Smooth muscle cell (in vitro differentiated cells): ENCODE results near the gene UTP18. TPM values are rescaled to one million over a fixed set of nuclear protein-coding genes. Genes with fewer than 3 reads are reported as not detected.

Source experiments
- DNase-seq: peaks from one replicate; lab custom pipeline; 2025; ENCODE audit not compliant: unreplicated experiment; lab: John Stamatoyannopoulos, UW
- H2AFZ ChIP-seq: fragments of 200-600 bp; sonication (generic); 2 replicates; pipeline ENCODE4 v1.6.0; 2016; ENCODE audit warnings: antibody characterized with exemption, low read depth, mild to moderate bottlenecking
- H3F3A ChIP-seq: fragments of 200-600 bp; sonication (generic); 2 replicates; pipeline ENCODE4 v1.6.0; 2017; ENCODE audit warnings: antibody characterized with exemption, low read depth
- H3K27ac ChIP-seq: fragments of 200-600 bp; sonication (generic); 2 replicates; pipeline ENCODE4 v1.5.1; 2016; ENCODE audit warnings: low read depth, mild to moderate bottlenecking
- H3K27me3 ChIP-seq: fragments of 200-600 bp; sonication (generic); 2 replicates; pipeline ENCODE4 v1.6.1; 2016; ENCODE audit warnings: low read depth, mild to moderate bottlenecking
- H3K36me3 ChIP-seq: fragments of 200-600 bp; sonication (generic); 2 replicates; pipeline ENCODE4 v1.5.1; 2016; ENCODE audit warnings: low read depth
- H3K4me1 ChIP-seq: fragments of 200-600 bp; sonication (generic); 2 replicates; pipeline ENCODE4 v1.5.1; 2016; ENCODE audit warnings: low read depth
- H3K4me2 ChIP-seq: fragments of 200-600 bp; sonication (generic); 2 replicates; pipeline ENCODE4 v1.6.0; 2016; ENCODE audit warnings: mild to moderate bottlenecking
- H3K4me3 ChIP-seq: fragments of 200-600 bp; sonication (generic); 2 replicates; pipeline ENCODE4 v1.5.1; 2016; ENCODE audit warnings: mild to moderate bottlenecking
- H3K79me2 ChIP-seq: fragments of 200-600 bp; sonication (generic); 2 replicates; pipeline ENCODE4 v1.6.0; 2016; ENCODE audit warnings: low read depth, mild to moderate bottlenecking
- H3K9ac ChIP-seq: fragments of 200-600 bp; sonication (generic); 2 replicates; pipeline ENCODE4 v1.6.0; 2016; ENCODE audit warnings: low read depth
- H3K9me3 ChIP-seq: fragments of 200-600 bp; sonication (generic); replicated peaks from 2 replicates; pipeline ENCODE4 v1.5.1; 2016; ENCODE audit warnings: low read depth
- H4K20me1 ChIP-seq: fragments of 200-600 bp; sonication (generic); 2 replicates; pipeline ENCODE4 v1.6.0; 2016; ENCODE audit warnings: low read depth
- CTCF ChIP-seq: fragments of 200-600 bp; sonication (generic); IDR thresholded peaks from 2 replicates; pipeline ENCODE4 v1.5.1; 2017; ENCODE audit warnings: borderline replicate concordance, mild to moderate bottlenecking, antibody characterized with exemption; ENCODE audit not compliant: insufficient read depth, poor library complexity, severe bottlenecking
- WGBS: methylation state at CpG from one replicate; pipeline ENCODE4 v1.1.7; 2016; ENCODE audit warnings: low lambda C conversion rate; 5-methylcytosine and 5-hydroxymethylcytosine counted together
- polyA plus RNA-seq: library from polyadenylated mRNA; unstranded; fragments of >200 nt; fragmentation: Nextera tagmentation; extraction: Ambion mirVana; gene quantifications from 2 replicates; pipeline ENCODE4 v1.2.1, GENCODE V29; 2016
- total RNA-seq: library from RNA; depleted of rRNA; stranded (reverse); fragments of >200 nt; gene quantifications from 2 replicates; pipeline ENCODE4 v1.2.3, GENCODE V29; 2014

UTP18 gene
- total and polyA plus RNA-seq, 2 experiments from 2014 or later: 31.7 to 42.1 TPM

GRCh38 chr17:51240275-51240674, 20.1 kb upstream of the UTP18 start:
- WGBS: 90% methylated on average over 2 of the region's 2 CpGs

GRCh38 chr17:51244041-51244440, 16.3 kb upstream of the UTP18 start:
- no peak overlapping the region for H3K4me2 ChIP-seq
- 96% methylated on average over 4 of the region's 4 CpGs for whole genome bisulfite sequencing
- peaks cover 21% of the 10 kb centered on the region for H3K79me2 ChIP-seq
- no peaks in the 10 kb centered on the region for H3K4me1 ChIP-seq
- H3K27me3 ChIP-seq: no peaks in the 10 kb centered on the region
- TF ChIP-seq CTCF: no peak
- peaks cover 9% of the 10 kb centered on the region for H4K20me1 ChIP-seq
- H3F3A ChIP-seq: no peaks in the 10 kb centered on the region
- H3K9ac ChIP-seq: no peak overlapping the region
- H2AFZ ChIP-seq: no peak overlapping the region
- no peak overlapping the region for H3K4me3 ChIP-seq
- no peak overlapping the region for H3K27ac ChIP-seq
- H3K36me3 ChIP-seq: no peaks in the 10 kb centered on the region
- DNase-seq: no peak
- no peaks in the 10 kb centered on the region for H3K9me3 ChIP-seq

More at GRCh38 chr17:51240275-51240674, 20.1 kb upstream of the UTP18 start:
- Histone ChIP-seq H3K36me3 (no peaks in the 10 kb centered on the region), H3K4me2 (no peak overlapping the region), H3K79me2 (peaks cover 44% of the 10 kb centered on the region), H3F3A (no peaks in the 10 kb centered on the region), H3K9ac (no peak overlapping the region), H3K27ac (no peak overlapping the region), H3K27me3 (no peaks in the 10 kb centered on the region), H2AFZ (no peak overlapping the region), H3K9me3 (no peaks in the 10 kb centered on the region), H3K4me1 (no peaks in the 10 kb centered on the region), H3K4me3 (no peak overlapping the region), H4K20me1 (peaks cover 37% of the 10 kb centered on the region)
- DNase-seq: no peak
- TF ChIP-seq CTCF: no peak

- no peak overlapping the region for H3K4me3 ChIP-seq
- no peak overlapping the region for H3K9ac ChIP-seq
- H3K9me3 ChIP-seq: no peaks in the 10 kb centered on the region
- H3K36me3 ChIP-seq: no peaks in the 10 kb centered on the region
- H4K20me1 ChIP-seq: peaks cover 4% of the 10 kb centered on the region
- no peaks in the 10 kb centered on the region for H3F3A ChIP-seq
- H3K27me3 ChIP-seq: no peaks in the 10 kb centered on the region
- H3K4me1 ChIP-seq: no peaks in the 10 kb centered on the region
- peaks cover 21% of the 10 kb centered on the region for H3K79me2 ChIP-seq
- no peak for DNase-seq
- WGBS: 100% methylated on average over 1 of the region's 1 CpG
- H3K4me2 ChIP-seq: no peak overlapping the region
- no peak overlapping the region for H3K27ac ChIP-seq
- TF ChIP-seq CTCF: no peak
- H2AFZ ChIP-seq: no peak overlapping the region
Observed at GRCh38 chr17:51245535-51245934, 14.8 kb upstream of the UTP18 start.

GRCh38 chr17:51250314-51250840, 10.0 kb upstream of the UTP18 start:
- Histone ChIP-seq H2AFZ (no peak overlapping the region), H3K9me3 (no peaks in the 10 kb centered on the region), H3K79me2 (peaks cover 36% of the 10 kb centered on the region), H4K20me1 (no peaks in the 10 kb centered on the region), H3F3A (no peaks in the 10 kb centered on the region), H3K9ac (no peak overlapping the region), H3K36me3 (peaks cover 3% of the 10 kb centered on the region), H3K27me3 (no peaks in the 10 kb centered on the region), H3K27ac (no peak overlapping the region), H3K4me3 (no peak overlapping the region), H3K4me2 (no peak overlapping the region), H3K4me1 (no peaks in the 10 kb centered on the region)
- DNase-seq: no peak
- 98% methylated on average over 3 of the region's 3 CpGs for WGBS
- no peak for TF ChIP-seq CTCF
